Measurements from ENCODE around the gene NAT8L. TPM values are rescaled to one million over a fixed set of nuclear protein-coding genes. Genes with fewer than 3 reads are reported as not detected.

NAT8L gene
- total and polyA plus RNA-seq, 7 donors: under 0.01 to 2.4 (median 0.28) TPM; not detected in 2

DNA sequence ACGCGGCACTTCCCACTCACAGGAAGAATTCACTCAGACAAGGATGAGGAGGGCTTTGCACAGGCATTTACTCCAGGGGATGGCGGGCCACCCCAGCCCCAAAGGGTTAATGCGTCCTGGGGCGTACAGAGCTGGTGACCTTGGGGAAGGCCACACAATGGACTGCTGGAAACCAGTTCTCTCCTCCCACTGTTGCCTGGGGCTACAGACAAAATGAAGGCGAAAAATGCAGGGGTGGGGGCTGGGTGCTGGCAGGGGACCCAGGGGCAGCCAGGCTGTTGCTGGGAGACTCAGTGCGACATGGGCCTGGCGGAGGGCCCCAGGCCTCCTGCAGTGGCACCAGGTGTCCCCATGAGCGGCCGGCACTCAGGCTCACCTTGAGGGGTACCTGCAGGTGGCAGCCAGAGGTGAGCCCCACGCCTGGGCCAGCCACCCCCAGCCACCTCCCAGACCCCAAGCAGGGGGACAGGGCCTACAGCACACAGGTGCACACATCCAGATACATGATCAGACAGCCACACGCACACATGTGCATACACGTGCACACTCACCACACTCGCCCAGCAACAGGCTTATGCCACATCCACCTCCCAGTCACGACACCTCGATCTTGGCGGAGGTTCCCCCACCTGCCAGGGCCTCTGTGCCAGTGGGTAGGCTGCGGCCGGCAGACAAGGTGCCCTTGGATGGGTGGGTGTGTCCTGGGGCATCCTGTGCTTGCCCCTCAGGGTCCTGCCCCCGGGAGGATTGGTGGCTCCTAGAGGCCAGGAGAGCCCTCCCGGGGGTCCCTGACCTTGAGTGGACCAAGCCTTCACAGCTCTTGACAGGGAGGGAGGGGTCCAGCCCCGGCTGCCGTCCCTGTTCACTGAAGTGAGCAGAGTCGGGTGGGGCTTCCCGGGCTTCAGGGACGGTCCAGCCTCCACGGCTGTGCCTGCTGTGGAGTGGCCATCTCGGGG is 13.1 kb downstream of the NAT8L start:
- Histone ChIP-seq H3K27ac (no peak overlapping the region), H3K4me1 (no peaks in the 10 kb centered on the region), H3K9me3 (no peaks in the 10 kb centered on the region), H3K36me3 (no peaks in the 10 kb centered on the region), H3K4me3 (no peak overlapping the region), H3K27me3 (peaks cover 4 to 24% (median 9%) of the 10 kb centered on the region in 3 donors)
- intact Hi-C loops (cut with DNase I): no loop called here
- TF ChIP-seq, protein P1, sequence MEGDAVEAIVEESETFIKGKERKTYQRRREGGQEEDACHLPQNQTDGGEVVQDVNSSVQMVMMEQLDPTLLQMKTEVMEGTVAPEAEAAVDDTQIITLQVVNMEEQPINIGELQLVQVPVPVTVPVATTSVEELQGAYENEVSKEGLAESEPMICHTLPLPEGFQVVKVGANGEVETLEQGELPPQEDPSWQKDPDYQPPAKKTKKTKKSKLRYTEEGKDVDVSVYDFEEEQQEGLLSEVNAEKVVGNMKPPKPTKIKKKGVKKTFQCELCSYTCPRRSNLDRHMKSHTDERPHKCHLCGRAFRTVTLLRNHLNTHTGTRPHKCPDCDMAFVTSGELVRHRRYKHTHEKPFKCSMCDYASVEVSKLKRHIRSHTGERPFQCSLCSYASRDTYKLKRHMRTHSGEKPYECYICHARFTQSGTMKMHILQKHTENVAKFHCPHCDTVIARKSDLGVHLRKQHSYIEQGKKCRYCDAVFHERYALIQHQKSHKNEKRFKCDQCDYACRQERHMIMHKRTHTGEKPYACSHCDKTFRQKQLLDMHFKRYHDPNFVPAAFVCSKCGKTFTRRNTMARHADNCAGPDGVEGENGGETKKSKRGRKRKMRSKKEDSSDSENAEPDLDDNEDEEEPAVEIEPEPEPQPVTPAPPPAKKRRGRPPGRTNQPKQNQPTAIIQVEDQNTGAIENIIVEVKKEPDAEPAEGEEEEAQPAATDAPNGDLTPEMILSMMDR (IDR thresholded peaks at IDR 0.05): no peak
- TF ChIP-seq EP300 (IDR thresholded peaks at IDR 0.05): no peak
- TF ChIP-seq POLR2AphosphoS5 (IDR thresholded peaks at IDR 0.05): no peak
- no peak for TF ChIP-seq POLR2A (IDR thresholded peaks at IDR 0.05)
- DNase-seq: peak; percentile 63
- 65 to 82% methylated on average over 28 of the region's 28 CpGs for WGBS, 2 donors

GRCh38 chr4:2072971-2073807 is 14.1 kb downstream of the NAT8L start:
- intact Hi-C loops (cut with DNase I): no loop called here
- H3K4me1 ChIP-seq: no peaks in the 10 kb centered on the region
- H3K36me3 ChIP-seq: no peaks in the 10 kb centered on the region
- TF ChIP-seq EP300 (IDR thresholded peaks at IDR 0.05) (no peak), POLR2AphosphoS5 (IDR thresholded peaks at IDR 0.05) (no peak), POLR2A (IDR thresholded peaks at IDR 0.05) (no peak)
- TF ChIP-seq, protein P1 (IDR thresholded peaks at IDR 0.05): no peak
- no peak overlapping the region for H3K4me3 ChIP-seq
- H3K9me3 ChIP-seq: no peaks in the 10 kb centered on the region
- H3K27ac ChIP-seq: no peak overlapping the region
- 88 to 92% methylated on average over 20 of the region's 20 CpGs for WGBS, 2 donors
- H3K27me3 ChIP-seq: peaks cover 4 to 21% (median 9%) of the 10 kb centered on the region in 3 donors
- peak; percentile 57 for DNase-seq

DNA sequence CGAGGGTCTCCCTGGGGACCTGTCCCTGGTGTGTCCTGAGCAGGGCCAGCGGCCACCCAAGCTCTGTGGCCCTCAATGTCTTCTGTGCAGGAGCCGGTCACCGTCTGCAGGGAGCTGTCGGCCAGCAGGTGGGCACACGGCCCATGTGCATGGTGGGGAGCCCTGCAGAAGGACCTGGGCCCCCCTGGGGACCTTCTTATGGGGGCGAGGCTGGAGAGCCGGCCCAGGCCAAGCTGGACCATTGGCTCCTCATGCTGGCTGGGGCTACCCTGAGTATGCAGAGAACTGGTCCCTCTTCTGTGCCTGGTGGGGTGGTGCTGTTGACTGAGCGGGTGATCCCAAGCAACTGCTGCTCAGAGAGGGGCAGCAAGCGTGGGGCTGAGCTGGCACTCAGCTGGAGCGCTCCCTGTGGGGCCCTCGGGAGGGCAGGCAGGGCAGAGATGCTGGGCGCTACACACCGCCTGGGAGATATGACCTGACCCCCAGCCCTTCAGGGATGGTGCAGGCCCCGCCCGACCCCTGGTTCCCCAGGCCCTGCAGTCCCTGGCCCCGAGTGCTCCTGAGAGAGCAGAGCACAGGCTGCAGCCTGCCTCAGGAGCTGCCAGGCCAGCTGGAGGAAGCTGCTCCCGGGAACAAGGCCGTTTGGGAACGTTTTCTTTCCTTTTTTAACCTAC is 14.8 kb downstream of the NAT8L start:
- H3K9me3 ChIP-seq: no peaks in the 10 kb centered on the region
- no peak overlapping the region for H3K27ac ChIP-seq
- H3K4me3 ChIP-seq: no peak overlapping the region
- TF ChIP-seq POLR2A (IDR thresholded peaks at IDR 0.05) (no peak), POLR2AphosphoS5 (IDR thresholded peaks at IDR 0.05) (no peak), EP300 (IDR thresholded peaks at IDR 0.05) (no peak)
- TF ChIP-seq, protein P1 (IDR thresholded peaks at IDR 0.05): no peak
- 72 to 82% methylated on average over 20 of the region's 20 CpGs for WGBS, 2 donors
- peaks cover 4 to 16% (median 7%) of the 10 kb centered on the region in 3 donors for H3K27me3 ChIP-seq
- H3K36me3 ChIP-seq: no peaks in the 10 kb centered on the region
- intact Hi-C loops (cut with DNase I): no loop called here
- no peaks in the 10 kb centered on the region for H3K4me1 ChIP-seq
- peak; percentile 44 for DNase-seq

DNA sequence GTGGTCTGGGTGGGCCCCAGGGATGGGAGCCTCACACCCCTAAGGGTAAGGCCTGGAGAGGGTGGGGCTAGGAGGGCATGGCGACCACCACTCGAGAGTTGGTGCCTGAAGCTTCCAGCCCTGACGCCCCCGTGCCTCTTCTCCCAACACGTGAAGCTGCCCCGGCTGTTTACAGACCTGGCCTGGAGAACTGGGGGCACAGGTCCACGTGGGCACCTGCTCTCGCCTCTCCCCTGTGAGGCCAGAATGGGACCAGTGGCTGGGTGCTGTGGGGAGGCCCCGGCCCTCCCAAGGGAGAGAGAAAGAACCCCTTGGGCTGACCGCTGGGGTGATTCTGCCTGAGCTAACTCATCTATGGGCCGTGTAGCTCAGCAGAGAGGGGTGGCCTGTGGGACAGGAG is 15.5 kb downstream of the NAT8L start:
- WGBS, 2 donors: 86% methylated on average over 11 of the region's 11 CpGs
- DNase-seq: peak; percentile 53
- H3K36me3 ChIP-seq: no peaks in the 10 kb centered on the region
- no peak for TF ChIP-seq EP300 (IDR thresholded peaks at IDR 0.05)
- no peak for TF ChIP-seq POLR2A (IDR thresholded peaks at IDR 0.05)
- TF ChIP-seq POLR2AphosphoS5 (IDR thresholded peaks at IDR 0.05): no peak
- no peak overlapping the region for H3K27ac ChIP-seq
- peaks cover under 1 to 9% (median 1%) of the 10 kb centered on the region in 3 donors for H3K27me3 ChIP-seq
- no peak overlapping the region for H3K4me3 ChIP-seq
- H3K4me1 ChIP-seq: no peaks in the 10 kb centered on the region
- intact Hi-C loops (cut with DNase I): no loop called here
- H3K9me3 ChIP-seq: no peaks in the 10 kb centered on the region

Measured in sigmoid colon (tissue), 7 donors.